Sigmoid colon (tissue), 4 donors: ENCODE measurements around the gene HDAC4.

ENCODE experiments used
- CTCF ChIP-seq, 4 experiments: fragments of 450-650 bp in 3 of 4; fragments of 200-600 bp in 1 of 4; IDR thresholded peaks; one replicate each; pipeline ENCODE4 v1.5.1; 2016 to 2019; ENCODE audit warnings: antibody characterized with exemption in 4 of 4, mild to moderate bottlenecking in 3 of 4, moderate library complexity in 2 of 4
- EP300 ChIP-seq, 4 donors: sonication (generic); formaldehyde crosslinking; IDR thresholded peaks; one replicate each; pipeline ENCODE4 v1.6.1; 2017; ENCODE audit warnings: antibody characterized with exemption in 4 of 4

DNA sequence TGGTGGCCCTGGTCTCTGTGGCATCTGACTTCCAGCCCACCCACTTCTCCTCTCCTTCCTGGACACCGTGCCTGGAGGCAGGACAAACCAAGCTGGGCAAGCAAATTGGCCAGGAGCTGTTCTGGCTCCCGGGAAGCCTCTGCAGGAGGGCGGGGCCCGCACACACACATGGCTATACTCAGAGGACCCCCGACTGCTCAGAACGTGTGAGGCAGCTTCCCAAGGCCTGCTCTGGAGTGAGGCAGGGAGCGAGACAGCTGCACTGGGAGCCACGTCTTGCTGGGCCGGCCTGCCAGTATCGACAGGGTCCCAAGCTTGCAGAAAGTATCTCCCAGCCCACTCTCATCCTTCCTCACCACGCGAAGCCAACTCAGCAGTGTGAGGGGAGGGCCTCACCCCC, 295.6 kb downstream of the HDAC4 start:
- no peak for TF ChIP-seq CTCF (IDR thresholded peaks at IDR 0.05)
- no peak for TF ChIP-seq EP300 (IDR thresholded peaks at IDR 0.05)
